ENCODE results near the gene ZBTB38.

GRCh38 chr3:141413801-141414689 is 45.7 kb downstream of the ZBTB38 start:
- TF ChIP-seq CTCF (IDR thresholded peaks at IDR 0.05) (no peak), POLR2A (IDR thresholded peaks at IDR 0.05) (no peak), POLR2AphosphoS5 (IDR thresholded peaks at IDR 0.05) (no peak)

Measured in breast epithelium (tissue), 3 donors.